Tibial artery (tissue), 4 donors: ENCODE data around the gene KLC1.
"Not testable (repeated sequence)": the region's sequence is repeated elsewhere in the genome, so short reads cannot be mapped to it uniquely, and the experiment has no call there.

Experiments
- DNase-seq, 2 donors: peaks; one replicate each; pipeline ENCODE4 v3.0.0-alpha.2; 2019
- H3K27ac ChIP-seq, 2 donors: fragments of 200-600 bp; sonication (generic) in 1 of 2; 1 replicate in 1 of 2; 2 replicates in 1 of 2; pipeline ENCODE4 v1.5.1; 2018 to 2019; ENCODE audit warnings: mild to moderate bottlenecking in 1 of 2
- H3K27me3 ChIP-seq, 2 donors: fragments of 200-600 bp; sonication (generic) in 1 of 2; one replicate each; pipeline versions ENCODE4 v1.5.1 to v1.6.0; 2016 to 2019
- H3K36me3 ChIP-seq, 3 donors: fragments of 200-600 bp; sonication (generic) in 2 of 3; one replicate each; pipeline ENCODE4 v1.5.1; 2016 to 2019; ENCODE audit warnings: mild to moderate bottlenecking in 2 of 3
- H3K4me1 ChIP-seq, 4 donors: fragments of 200-600 bp; sonication (generic) in 2 of 4; 1 replicate in 3 of 4; 2 replicates in 1 of 4; pipeline ENCODE4 v1.5.1; 2016 to 2019
- H3K4me3 ChIP-seq, 2 donors: fragments of 200-600 bp; sonication (generic) in 1 of 2; 1 replicate in 1 of 2; 2 replicates in 1 of 2; pipeline ENCODE4 v1.5.1; 2018 to 2019; ENCODE audit warnings: mild to moderate bottlenecking in 2 of 2
- H3K9me3 ChIP-seq, 3 donors: fragments of 200-600 bp; sonication (generic) in 1 of 3; one replicate each; pipeline ENCODE4 v1.5.1; 2016 to 2019
- intact Hi-C: fragments of 100-400 bp; cut with DNase I; formaldehyde crosslinking; loops from one replicate; pipeline ENCODE4 v1.15.0; 2023; ENCODE audit warnings: low total_unique reads
- TF ChIP-seq, protein P1 (sequence below), 2 experiments: fragments of 200-600 bp in 1 of 2; fragments of 450-650 bp in 1 of 2; IDR thresholded peaks; one replicate each; pipeline ENCODE4 v1.5.1; 2017 to 2019; ENCODE audit warnings: antibody characterized with exemption in 2 of 2, mild to moderate bottlenecking in 1 of 2, moderate library complexity in 1 of 2

The KLC1 gene

DNA sequence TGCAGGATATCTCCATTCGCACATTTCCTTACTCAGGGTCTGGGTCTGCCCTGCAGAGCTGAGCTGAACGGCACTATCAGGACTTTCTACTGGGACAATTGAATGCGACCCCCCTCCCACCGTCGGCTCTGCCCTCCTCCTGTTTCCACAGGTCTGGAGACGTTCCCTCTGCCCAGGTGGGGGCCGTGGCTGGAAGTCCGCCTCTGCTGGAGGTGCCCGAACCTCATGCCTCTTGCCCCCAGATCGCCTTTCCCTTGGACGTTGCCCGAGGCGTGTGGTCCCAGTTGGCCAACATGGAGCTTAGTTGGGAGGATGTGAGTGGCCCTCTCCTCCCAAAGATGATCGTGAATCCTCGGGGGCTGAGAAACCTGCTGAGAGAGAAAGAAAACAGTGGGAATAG is 21.2 kb upstream of the KLC1 start:
- H3K4me3 ChIP-seq: peak overlapping the region in 1 of 2 donors; percentile 40
- peaks cover 0 to 7% (median 6%) of the 10 kb centered on the region in 3 donors for H3K9me3 ChIP-seq

DNA sequence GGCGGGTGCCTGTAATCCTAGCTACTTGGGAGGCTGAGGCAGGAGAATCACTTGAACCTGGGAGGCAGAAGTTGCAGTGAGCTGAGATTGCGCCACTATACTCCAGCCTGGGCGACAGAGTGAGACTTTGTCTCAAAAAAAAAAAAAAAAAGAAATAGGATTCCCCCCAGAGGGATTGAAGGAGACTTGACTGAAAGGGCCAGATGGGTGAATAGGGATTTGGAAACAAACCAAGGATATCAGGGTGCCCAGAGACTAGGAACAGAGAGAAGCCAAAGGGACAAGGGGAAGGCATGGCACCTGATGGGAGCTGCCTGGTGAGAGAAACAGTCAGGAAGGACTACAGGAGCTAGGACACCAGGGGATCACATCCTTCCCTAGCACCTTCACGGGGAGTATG is 19.9 kb upstream of the KLC1 start:
- not testable (repeated sequence) for H3K27ac ChIP-seq, H3K27me3 ChIP-seq, H3K36me3 ChIP-seq, H3K4me3 ChIP-seq, DNase-seq, H3K9me3 ChIP-seq
- intact Hi-C loops: loop anchor here (10.0 kb wide), 1 partner anchor 126 kb away; no protein-coding TSS in a partner anchor
- peaks cover 0 to 16% (median 12%) of the 10 kb centered on the region in 4 donors for H3K4me1 ChIP-seq

More for the DNA sequence above, 21.2 kb upstream of the KLC1 start:
- intact Hi-C loops: loop anchor here (10.0 kb wide), 1 partner anchor 127 kb away; no protein-coding TSS in a partner anchor
- peaks cover 0 to 5% of the 10 kb centered on the region in 2 donors for H3K27me3 ChIP-seq
- H3K4me1 ChIP-seq: peaks cover 0 to 16% (median 12%) of the 10 kb centered on the region in 4 donors
- H3K27ac ChIP-seq: no peak overlapping the region
- no peaks in the 10 kb centered on the region for H3K36me3 ChIP-seq
- no peak for DNase-seq
- TF ChIP-seq, protein P1, sequence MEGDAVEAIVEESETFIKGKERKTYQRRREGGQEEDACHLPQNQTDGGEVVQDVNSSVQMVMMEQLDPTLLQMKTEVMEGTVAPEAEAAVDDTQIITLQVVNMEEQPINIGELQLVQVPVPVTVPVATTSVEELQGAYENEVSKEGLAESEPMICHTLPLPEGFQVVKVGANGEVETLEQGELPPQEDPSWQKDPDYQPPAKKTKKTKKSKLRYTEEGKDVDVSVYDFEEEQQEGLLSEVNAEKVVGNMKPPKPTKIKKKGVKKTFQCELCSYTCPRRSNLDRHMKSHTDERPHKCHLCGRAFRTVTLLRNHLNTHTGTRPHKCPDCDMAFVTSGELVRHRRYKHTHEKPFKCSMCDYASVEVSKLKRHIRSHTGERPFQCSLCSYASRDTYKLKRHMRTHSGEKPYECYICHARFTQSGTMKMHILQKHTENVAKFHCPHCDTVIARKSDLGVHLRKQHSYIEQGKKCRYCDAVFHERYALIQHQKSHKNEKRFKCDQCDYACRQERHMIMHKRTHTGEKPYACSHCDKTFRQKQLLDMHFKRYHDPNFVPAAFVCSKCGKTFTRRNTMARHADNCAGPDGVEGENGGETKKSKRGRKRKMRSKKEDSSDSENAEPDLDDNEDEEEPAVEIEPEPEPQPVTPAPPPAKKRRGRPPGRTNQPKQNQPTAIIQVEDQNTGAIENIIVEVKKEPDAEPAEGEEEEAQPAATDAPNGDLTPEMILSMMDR (IDR thresholded peaks at IDR 0.05): no peak

DNA sequence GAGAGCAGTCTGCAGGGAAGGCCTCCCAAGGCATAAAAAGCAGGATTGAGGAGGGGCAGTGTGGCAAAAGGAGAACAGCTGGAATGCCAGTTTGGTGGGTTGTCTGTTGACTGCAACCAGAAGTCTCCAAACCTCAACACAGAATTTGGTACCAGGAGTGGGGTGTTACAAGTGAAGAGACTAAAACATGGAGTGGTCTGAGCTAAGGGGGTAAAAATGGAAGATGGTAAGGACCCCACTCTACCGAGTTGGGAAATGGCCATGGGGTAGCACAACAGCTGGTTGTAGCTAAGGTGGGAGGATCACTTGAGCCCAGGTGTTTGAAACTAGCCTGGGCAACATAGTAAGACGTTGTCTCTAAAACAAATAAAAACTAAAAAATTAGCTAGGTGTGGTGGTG is 17.8 kb upstream of the KLC1 start:
- no peaks in the 10 kb centered on the region for H3K36me3 ChIP-seq
- H3K27me3 ChIP-seq: peaks cover 0 to 5% of the 10 kb centered on the region in 2 donors
- TF ChIP-seq, protein P1 (IDR thresholded peaks at IDR 0.05): no peak
- peaks cover 0 to 16% (median 12%) of the 10 kb centered on the region in 4 donors for H3K4me1 ChIP-seq
- intact Hi-C loops: no loop called here
- DNase-seq: no peak
- peaks cover 0 to 7% (median 6%) of the 10 kb centered on the region in 3 donors for H3K9me3 ChIP-seq
- no peak overlapping the region for H3K4me3 ChIP-seq
- no peak overlapping the region for H3K27ac ChIP-seq

DNA sequence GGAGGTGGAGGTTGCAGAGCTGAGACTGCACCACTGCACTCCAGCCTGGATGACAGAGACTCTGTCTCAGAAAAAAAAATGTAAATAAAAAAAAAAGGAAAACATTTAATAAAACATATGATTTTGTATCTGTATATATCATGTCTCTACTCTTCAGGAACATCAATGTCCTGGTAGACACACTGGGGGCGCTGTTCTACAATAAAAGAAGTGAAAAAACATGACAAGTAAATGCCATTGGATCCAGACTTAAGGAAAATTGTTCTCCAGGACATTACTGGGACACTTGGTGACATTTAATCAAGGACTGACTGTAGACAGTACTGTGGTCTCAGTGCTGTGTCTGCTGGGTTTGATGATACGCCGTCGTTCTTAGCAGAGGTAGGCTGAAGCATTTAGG is 15.5 kb upstream of the KLC1 start:
- H3K27ac ChIP-seq: no peak overlapping the region
- intact Hi-C loops: no loop called here
- H3K27me3 ChIP-seq: peaks cover 0 to 5% of the 10 kb centered on the region in 2 donors
- H3K4me1 ChIP-seq: no peaks in the 10 kb centered on the region
- no peak overlapping the region for H3K4me3 ChIP-seq
- H3K36me3 ChIP-seq: no peaks in the 10 kb centered on the region
- TF ChIP-seq, protein P1 (IDR thresholded peaks at IDR 0.05): no peak
- H3K9me3 ChIP-seq: peaks cover 0 to 7% (median 6%) of the 10 kb centered on the region in 3 donors
- no peak for DNase-seq

DNA sequence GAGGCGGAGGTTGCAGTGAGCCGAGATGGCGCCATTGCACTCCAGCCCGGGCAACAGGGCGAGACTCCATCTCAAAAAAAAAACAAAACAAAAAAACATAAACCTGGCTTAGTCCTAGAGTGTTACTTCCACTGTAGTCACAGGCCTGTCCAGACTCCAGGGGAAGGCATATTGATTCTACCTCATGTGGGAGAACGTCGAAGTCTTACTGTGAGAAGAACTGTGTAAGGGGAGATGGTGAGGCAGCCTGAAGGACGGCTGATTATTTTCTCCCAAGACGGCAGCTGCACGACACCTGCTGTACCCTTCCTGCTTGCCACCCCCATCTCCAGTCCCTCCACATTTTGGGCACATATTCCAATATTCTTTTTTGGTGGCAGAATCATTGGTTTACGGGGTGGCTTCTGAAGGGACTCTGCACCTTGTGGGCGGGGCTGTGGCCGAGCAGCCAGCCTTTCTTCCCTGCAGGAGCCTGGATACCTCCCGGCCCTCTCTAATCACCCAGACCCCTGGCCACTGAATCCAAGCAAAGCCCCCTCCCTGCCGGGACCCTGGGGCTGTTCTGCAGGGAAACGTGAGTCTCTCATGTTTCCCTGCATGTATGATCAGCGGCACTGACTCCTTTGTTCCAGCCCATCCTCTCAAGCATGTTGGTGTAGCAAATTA is 12.2 kb upstream of the KLC1 start:
- H3K4me3 ChIP-seq: no peak overlapping the region
- DNase-seq: no peak
- intact Hi-C loops: no loop called here
- H3K27me3 ChIP-seq: no peaks in the 10 kb centered on the region
- H3K4me1 ChIP-seq: no peaks in the 10 kb centered on the region
- no peaks in the 10 kb centered on the region for H3K9me3 ChIP-seq
- H3K36me3 ChIP-seq: no peaks in the 10 kb centered on the region
- TF ChIP-seq, protein P1 (IDR thresholded peaks at IDR 0.05): no peak
- H3K27ac ChIP-seq: no peak overlapping the region

DNA sequence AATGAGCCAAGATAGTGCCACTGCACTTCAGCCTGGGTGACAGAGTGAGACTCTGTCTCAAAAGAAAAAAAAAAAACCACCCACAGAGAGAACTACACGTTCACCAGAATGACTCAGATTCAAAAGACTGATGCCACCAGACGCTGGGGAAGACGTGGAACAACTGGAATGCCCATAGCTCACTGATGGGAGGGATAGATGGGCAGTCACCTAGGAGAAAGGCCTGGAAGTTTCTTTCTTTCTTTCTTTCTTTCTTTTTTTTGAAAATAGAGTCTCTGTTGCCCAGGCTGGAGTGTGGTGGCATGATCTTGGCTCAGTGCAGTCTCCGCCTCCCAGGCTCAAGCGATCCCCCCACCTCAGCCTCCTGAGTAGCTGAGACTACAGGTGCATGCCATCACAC is 10.0 kb upstream of the KLC1 start:
- Histone ChIP-seq H3K9me3 (no peaks in the 10 kb centered on the region), H3K27me3 (no peaks in the 10 kb centered on the region), H3K27ac (no peak overlapping the region), H3K4me1 (peaks cover 3 to 7% (median 6%) of the 10 kb centered on the region in 4 donors), H3K36me3 (no peaks in the 10 kb centered on the region), H3K4me3 (no peak overlapping the region)
- intact Hi-C loops: no loop called here
- TF ChIP-seq, protein P1 (IDR thresholded peaks at IDR 0.05): no peak
- DNase-seq: no peak
